Measurements from ENCODE around the gene ZFAND3. TPM values are rescaled to one million over a fixed set of nuclear protein-coding genes. Genes with fewer than 3 reads are reported as not detected.

ZFAND3 gene
- total RNA-seq, 1 donor from 2014 or later = 81.8 TPM

DNA sequence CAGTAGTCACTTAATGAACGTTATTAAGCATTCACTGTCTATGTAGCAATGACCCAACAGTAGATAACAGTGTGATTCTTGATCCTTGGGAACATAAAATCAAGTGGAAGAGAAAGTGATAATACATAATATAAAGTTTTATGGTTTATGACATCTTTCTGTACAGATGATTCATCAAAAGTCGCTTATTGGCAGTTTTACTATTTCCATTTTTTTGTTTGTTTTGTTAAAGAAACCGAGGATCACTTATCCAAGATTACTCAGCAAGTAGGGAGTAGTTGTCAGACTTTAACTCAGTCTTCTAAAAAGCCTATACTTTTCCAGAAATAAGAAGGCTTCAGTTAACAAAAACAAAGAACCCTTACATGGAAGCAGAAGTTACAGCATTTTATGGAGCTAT lies 260.8 kb downstream of the ZFAND3 start:
- Histone ChIP-seq H3K36me3 (peaks cover 2% of the 10 kb centered on the region), H3K4me3 (no peak overlapping the region), H3K27me3 (ENCODE audit: low read depth) (no peaks in the 10 kb centered on the region), H3K9me3 (replicated peaks) (no peaks in the 10 kb centered on the region), H3K4me1 (peaks cover 21% of the 10 kb centered on the region), H3K27ac (replicated peaks) (no peak overlapping the region)
- TF ChIP-seq, protein P1, sequence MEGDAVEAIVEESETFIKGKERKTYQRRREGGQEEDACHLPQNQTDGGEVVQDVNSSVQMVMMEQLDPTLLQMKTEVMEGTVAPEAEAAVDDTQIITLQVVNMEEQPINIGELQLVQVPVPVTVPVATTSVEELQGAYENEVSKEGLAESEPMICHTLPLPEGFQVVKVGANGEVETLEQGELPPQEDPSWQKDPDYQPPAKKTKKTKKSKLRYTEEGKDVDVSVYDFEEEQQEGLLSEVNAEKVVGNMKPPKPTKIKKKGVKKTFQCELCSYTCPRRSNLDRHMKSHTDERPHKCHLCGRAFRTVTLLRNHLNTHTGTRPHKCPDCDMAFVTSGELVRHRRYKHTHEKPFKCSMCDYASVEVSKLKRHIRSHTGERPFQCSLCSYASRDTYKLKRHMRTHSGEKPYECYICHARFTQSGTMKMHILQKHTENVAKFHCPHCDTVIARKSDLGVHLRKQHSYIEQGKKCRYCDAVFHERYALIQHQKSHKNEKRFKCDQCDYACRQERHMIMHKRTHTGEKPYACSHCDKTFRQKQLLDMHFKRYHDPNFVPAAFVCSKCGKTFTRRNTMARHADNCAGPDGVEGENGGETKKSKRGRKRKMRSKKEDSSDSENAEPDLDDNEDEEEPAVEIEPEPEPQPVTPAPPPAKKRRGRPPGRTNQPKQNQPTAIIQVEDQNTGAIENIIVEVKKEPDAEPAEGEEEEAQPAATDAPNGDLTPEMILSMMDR (IDR thresholded peaks at IDR 0.05; ENCODE audit: borderline replicate concordance) = no peak
- no peak for DNase-seq
- intact Hi-C loops (cut with micrococcal nuclease) = no loop called here

DNA sequence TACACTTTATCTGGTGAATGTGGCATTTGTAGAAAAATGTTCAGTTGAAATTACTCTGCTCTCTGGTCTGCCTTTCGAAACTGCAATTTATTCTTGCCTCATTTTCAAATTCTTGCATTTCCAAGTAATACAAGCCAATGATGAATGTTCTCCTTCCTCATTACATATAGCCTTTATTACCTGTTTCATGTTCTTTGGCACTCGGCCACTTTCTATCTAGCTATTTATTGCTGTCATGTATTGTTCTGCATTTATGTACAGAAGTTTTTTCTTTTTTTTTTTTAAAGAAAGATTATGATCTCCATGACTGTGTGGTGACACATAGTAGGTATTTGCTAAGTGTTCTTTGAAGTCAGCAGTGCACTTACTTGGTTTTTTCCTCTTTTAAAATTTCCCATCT lies 261.4 kb downstream of the ZFAND3 start:
- Histone ChIP-seq H3K4me3 (no peak overlapping the region), H3K27ac (replicated peaks) (no peak overlapping the region), H3K27me3 (ENCODE audit: low read depth) (no peaks in the 10 kb centered on the region), H3K4me1 (peaks cover 21% of the 10 kb centered on the region), H3K9me3 (replicated peaks) (no peaks in the 10 kb centered on the region), H3K36me3 (peaks cover 2% of the 10 kb centered on the region)
- intact Hi-C loops (cut with micrococcal nuclease) = no loop called here
- DNase-seq = no peak
- TF ChIP-seq, protein P1 (IDR thresholded peaks at IDR 0.05; ENCODE audit: borderline replicate concordance) = no peak

DNA sequence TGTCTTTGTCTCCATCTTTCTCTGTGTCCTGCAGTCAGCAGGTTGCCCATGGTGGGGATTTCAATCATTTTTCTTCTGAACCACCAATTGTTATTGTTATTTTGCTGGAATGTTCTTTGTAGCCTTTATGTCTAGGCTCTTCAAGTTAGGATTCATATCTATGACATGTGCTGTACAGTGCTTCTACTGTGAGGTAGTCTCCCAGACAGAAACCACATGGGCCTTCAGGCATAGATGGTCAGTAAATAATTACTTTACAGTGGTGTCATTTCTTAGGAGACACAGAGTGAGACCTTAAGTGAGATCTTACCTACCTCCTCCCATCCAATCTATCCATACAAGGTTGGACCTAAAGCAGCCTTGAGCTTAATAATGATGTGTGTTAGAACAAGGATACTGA lies 265.5 kb downstream of the ZFAND3 start:
- TF ChIP-seq, protein P1 (IDR thresholded peaks at IDR 0.05; ENCODE audit: borderline replicate concordance) = no peak
- Histone ChIP-seq H3K27me3 (ENCODE audit: low read depth) (no peaks in the 10 kb centered on the region), H3K27ac (replicated peaks) (no peak overlapping the region), H3K4me1 (no peaks in the 10 kb centered on the region), H3K4me3 (no peak overlapping the region), H3K36me3 (peaks cover 2% of the 10 kb centered on the region), H3K9me3 (replicated peaks) (no peaks in the 10 kb centered on the region)
- intact Hi-C loops (cut with micrococcal nuclease) = no loop called here
- DNase-seq = no peak

DNA sequence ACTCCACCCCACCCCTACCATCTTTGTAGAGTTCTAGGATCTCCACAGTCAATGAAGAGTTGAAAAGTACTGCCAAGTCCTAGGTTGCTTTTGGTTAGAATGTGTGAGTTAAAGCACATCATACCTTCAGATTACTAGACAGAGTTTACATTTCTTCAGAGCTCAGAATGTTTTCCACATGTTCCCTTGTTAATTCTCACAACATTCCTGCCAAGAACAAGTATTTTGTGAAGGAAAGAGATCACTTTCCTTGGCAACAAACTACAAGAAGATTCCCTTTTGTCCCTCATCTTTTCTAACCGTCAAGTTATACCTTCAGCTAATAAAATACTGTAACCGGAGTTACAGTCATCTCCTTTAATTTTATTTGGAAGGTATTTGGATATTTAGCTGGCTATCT lies 266.8 kb downstream of the ZFAND3 start:
- no peak for DNase-seq
- H3K4me1 ChIP-seq = peaks cover 12% of the 10 kb centered on the region
- intact Hi-C loops (cut with micrococcal nuclease) = no loop called here
- TF ChIP-seq, protein P1 (IDR thresholded peaks at IDR 0.05; ENCODE audit: borderline replicate concordance) = no peak
- H3K27me3 ChIP-seq (ENCODE audit: low read depth) = no peaks in the 10 kb centered on the region
- H3K27ac ChIP-seq (replicated peaks) = no peak overlapping the region
- peaks cover 2% of the 10 kb centered on the region for H3K36me3 ChIP-seq
- H3K9me3 ChIP-seq (replicated peaks) = no peaks in the 10 kb centered on the region
- no peak overlapping the region for H3K4me3 ChIP-seq

DNA sequence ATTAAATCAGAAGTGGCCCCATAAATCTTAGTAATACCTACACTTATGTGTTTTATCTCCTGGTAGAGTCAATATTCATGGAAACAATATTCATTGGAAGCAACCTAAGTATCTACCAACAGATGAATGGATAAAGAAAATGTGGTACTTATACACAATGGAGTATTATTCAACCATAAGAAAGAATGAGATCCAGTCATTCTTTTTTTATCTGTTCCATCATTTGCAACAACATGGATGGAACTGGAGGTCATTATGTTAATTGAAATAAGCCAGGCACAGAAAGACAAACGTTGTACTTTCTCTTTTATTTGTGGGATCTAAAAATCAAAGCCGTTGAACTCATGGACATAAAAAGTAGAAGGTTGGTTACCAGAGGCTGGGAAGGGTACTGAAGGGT lies 268.5 kb downstream of the ZFAND3 start:
- Histone ChIP-seq H3K27ac (replicated peaks) (no peak overlapping the region), H3K4me1 (peaks cover 29% of the 10 kb centered on the region), H3K27me3 (ENCODE audit: low read depth) (no peaks in the 10 kb centered on the region), H3K4me3 (no peak overlapping the region), H3K9me3 (replicated peaks) (no peaks in the 10 kb centered on the region), H3K36me3 (peaks cover 2% of the 10 kb centered on the region)
- intact Hi-C loops (cut with micrococcal nuclease) = no loop called here
- no peak for DNase-seq
- TF ChIP-seq, protein P1 (IDR thresholded peaks at IDR 0.05; ENCODE audit: borderline replicate concordance) = no peak

DNA sequence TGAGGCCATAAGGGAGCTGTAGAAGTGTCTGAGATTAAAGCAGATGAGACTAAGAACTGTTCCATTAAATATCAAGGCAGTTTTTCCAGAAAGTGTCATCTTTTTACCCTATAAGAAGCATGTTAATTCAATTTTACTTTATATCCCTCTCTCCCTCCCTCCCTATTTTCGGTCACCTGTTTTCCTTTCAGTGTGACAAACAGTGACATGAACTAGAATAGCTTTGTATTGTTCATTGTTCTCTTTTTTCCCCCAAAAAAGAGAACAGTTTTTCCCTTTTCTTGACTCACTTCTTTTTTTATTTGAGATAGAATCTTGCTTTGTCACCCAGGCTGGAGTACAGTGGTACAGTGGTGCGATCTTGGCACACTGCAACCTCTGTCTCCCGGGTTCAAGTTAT lies 269.3 kb downstream of the ZFAND3 start:
- Histone ChIP-seq H3K36me3 (peaks cover 2% of the 10 kb centered on the region), H3K4me3 (no peak overlapping the region), H3K27ac (replicated peaks) (no peak overlapping the region), H3K27me3 (ENCODE audit: low read depth) (no peaks in the 10 kb centered on the region), H3K9me3 (replicated peaks) (no peaks in the 10 kb centered on the region), H3K4me1 (peaks cover 30% of the 10 kb centered on the region)
- DNase-seq = no peak
- intact Hi-C loops (cut with micrococcal nuclease) = no loop called here
- TF ChIP-seq, protein P1 (IDR thresholded peaks at IDR 0.05; ENCODE audit: borderline replicate concordance) = no peak
